K562 (cell line): Measurements from ENCODE around the gene SCN4A. TPM values are rescaled to one million over a fixed set of nuclear protein-coding genes. Genes with fewer than 3 reads are reported as not detected.

Experiments used
- BCOR ChIP-seq: fragments of 450-650 bp; IDR thresholded peaks from 2 replicates; pipeline ENCODE4 v1.6.1; 2016
- C11orf30 ChIP-seq: fragments of 450-650 bp; IDR thresholded peaks from 2 replicates; pipeline ENCODE4 v1.6.1; 2016; ENCODE audit warnings: low read depth, mild to moderate bottlenecking
- CCAR2 ChIP-seq: fragments of 200-400 bp; formaldehyde crosslinking; IDR thresholded peaks from 2 replicates; pipeline ENCODE4 v1.6.1; 2017; ENCODE audit warnings: mild to moderate bottlenecking, low read depth, low read length
- CREB5 ChIP-seq: fragments of 250-450 bp; sonication (Bioruptor Pico); IDR thresholded peaks from 2 replicates; pipeline ENCODE4 v1.5.0; 2020; ENCODE audit warnings: mild to moderate bottlenecking
- ELK1 ChIP-seq: sonication (generic); formaldehyde crosslinking; IDR thresholded peaks from 2 replicates; pipeline ENCODE4 v1.8.1; 2022; ENCODE audit warnings: missing genetic modification reagents
- HEY1 ChIP-seq: fragments of 250-450 bp; sonication (Bioruptor Pico); IDR thresholded peaks from 2 replicates; pipeline ENCODE4 v1.5.0; 2020; ENCODE audit warnings: mild to moderate bottlenecking, moderate library complexity, borderline replicate concordance
- HNRNPK ChIP-seq: fragments of 200-400 bp; formaldehyde crosslinking; IDR thresholded peaks from one replicate; pipeline ENCODE4 v1.6.1; 2018; ENCODE audit warnings: mild to moderate bottlenecking, low read depth, low read length; ENCODE audit not compliant: poor library complexity, severe bottlenecking
- ID3 ChIP-seq, 2 experiments: fragments of 250-450 bp in 1 of 2; fragments of 450-650 bp in 1 of 2; sonication (Bioruptor Pico) in 1 of 2; IDR thresholded peaks; 2 replicates each; pipeline versions ENCODE4 v1.6.1 to v1.8.0; 2016 to 2021; ENCODE audit warnings: mild to moderate bottlenecking in 2 of 2, moderate library complexity in 2 of 2, missing compliant biosample characterization in 1 of 2, missing genetic modification characterization in 1 of 2
- JUND ChIP-seq, 2 experiments: IDR thresholded peaks; 2 replicates in 1 of 2; 3 replicates in 1 of 2; pipeline ENCODE4 v1.6.1; 2011; ENCODE audit warnings: borderline replicate concordance in 2 of 2, low read depth in 2 of 2, low read length in 2 of 2, improper control_type of control experiment in 1 of 2, missing biosample characterization in 1 of 2, missing genetic modification characterization in 1 of 2, missing genetic modification reagents in 1 of 2
- KDM1A ChIP-seq, 2 experiments: fragments of 450-650 bp; IDR thresholded peaks; 2 replicates each; pipeline ENCODE4 v1.6.1; 2016; ENCODE audit warnings: mild to moderate bottlenecking in 2 of 2
- NCOA1 ChIP-seq: fragments of 450-650 bp; IDR thresholded peaks from 2 replicates; pipeline ENCODE4 v1.6.1; 2016; ENCODE audit warnings: low read depth
- PPARD ChIP-seq: fragments of 250-450 bp; sonication (Bioruptor Pico); IDR thresholded peaks from 2 replicates; pipeline ENCODE4 v1.8.0; 2022; ENCODE audit warnings: inconsistent platforms, mild to moderate bottlenecking, moderate library complexity
- PREB ChIP-seq: sonication (generic); formaldehyde crosslinking; IDR thresholded peaks from 2 replicates; pipeline ENCODE4 v1.8.1; 2023; ENCODE audit warnings: mild to moderate bottlenecking, missing genetic modification reagents
- SMARCA5 ChIP-seq: fragments of 450-650 bp; IDR thresholded peaks from 2 replicates; pipeline ENCODE4 v1.6.1; 2016
- SMARCE1 ChIP-seq: fragments of 450-650 bp; IDR thresholded peaks from 2 replicates; pipeline ENCODE4 v1.7.1; 2016; ENCODE audit warnings: mild to moderate bottlenecking
- STAT5A ChIP-seq: IDR thresholded peaks from 2 replicates; pipeline ENCODE4 v1.6.1; 2012; ENCODE audit warnings: low read length, inconsistent platforms, borderline replicate concordance
- USF1 ChIP-seq: sonication (generic); formaldehyde crosslinking; IDR thresholded peaks from 2 replicates; pipeline ENCODE4 v1.9.0; 2022; ENCODE audit warnings: mild to moderate bottlenecking, missing genetic modification reagents
- ZBTB43 ChIP-seq: sonication (generic); formaldehyde crosslinking; IDR thresholded peaks from 2 replicates; pipeline ENCODE4 v1.8.0; 2023; ENCODE audit warnings: mild to moderate bottlenecking, missing genetic modification reagents
- ZFP1 ChIP-seq: fragments of 450-650 bp; formaldehyde crosslinking; IDR thresholded peaks from 2 replicates; pipeline ENCODE4 v1.4.0; 2020; ENCODE audit warnings: mild to moderate bottlenecking, mixed read lengths
- ZNF639 ChIP-seq, 2 experiments: fragments of 200-800 bp in 1 of 2; sonication (Bioruptor generic) in 1 of 2; sonication (generic) in 1 of 2; formaldehyde crosslinking in 1 of 2; IDR thresholded peaks in 1 of 2; conservative IDR thresholded peaks in 1 of 2; 2 replicates each; pipeline versions ENCODE4 v1.5.0 to v1.6.1; 2016 to 2020; ENCODE audit warnings: missing compliant biosample characterization in 1 of 2, missing genetic modification characterization in 1 of 2, missing genetic modification reagents in 1 of 2
- polyA plus RNA-seq, 8 experiments: library from polyadenylated mRNA; depleted of rRNA in 4 of 8; stranded (reverse) in 5 of 8; unstranded in 3 of 8; fragments of >200 nt; fragmentation: Nextera tagmentation in 2 of 8; fragmentation: Illumina TruSeq in 1 of 8; extraction: Ambion mirVana in 2 of 8; extraction: Trizol in 1 of 8; gene quantifications; 2 replicates each; pipeline versions ENCODE4 v1.2.1 to v1.2.3, GENCODE V29; 2011 to 2014; ENCODE audit warnings: inconsistent platforms in 1 of 8, missing spikeins in 1 of 8
- total RNA-seq, 7 experiments: library from RNA; depleted of rRNA in 6 of 7; stranded (reverse); fragments of >200 nt in 6 of 7; fragmentation: Illumina TruSeq in 2 of 7; extraction: Trizol in 2 of 7; gene quantifications; 2 replicates each; pipeline versions ENCODE4 v1.2.1 to v1.2.3, GENCODE V29; 2011 to 2021; ENCODE audit warnings: low replicate concordance in 1 of 7

SCN4A gene
- total and polyA plus RNA-seq, 9 of the 15 experiments (the other 6 are each of a cell fraction or from before 2014, with no cell fraction given), result 0.29 to 2.6 (median 1.4) TPM

GRCh38 chr17:63955232-63955631 is 17.5 kb downstream of the SCN4A start (continued):
- TF ChIP-seq BCOR (peak; percentile 70; the same call in 1 of the 2 replicates), C11orf30 (no peak), ELK1 (CRISPR knock-in tag) (no peak), STAT5A (no peak), PPARD (CRISPR knock-in tag) (no peak), ZFP1 (CRISPR knock-in tag) (no peak), SMARCE1 (no peak), PREB (no peak), CREB5 (CRISPR knock-in tag) (no peak), ZNF639 (CRISPR knock-in tag; conservative IDR thresholded peaks at IDR 0.05 in 1 of 2, IDR thresholded peaks at IDR 0.05 in 1 of 2) (no peak), JUND (IDR thresholded peaks at IDR 0.05; ENCODE audit: borderline replicate concordance, low read depth, low read length) (no peak), JUND (tag; IDR thresholded peaks at IDR 0.05; ENCODE audit: borderline replicate concordance, low read depth, low read length) (no peak), CCAR2 (no peak), KDM1A (IDR thresholded peaks at IDR 0.05) (peak; percentile 26 to 50; a peak in 1 of 4 replicates), HNRNPK (no peak), NCOA1 (no peak), USF1 (0 out of 2 replicates have a peak, but pooled peaks have one; percentile 28), HEY1 (CRISPR knock-in tag) (no peak), SMARCA5 (no peak), ZBTB43 (CRISPR knock-in tag) (no peak), ID3 (CRISPR knock-in tag; IDR thresholded peaks at IDR 0.05) (no peak), ID3 (tag; IDR thresholded peaks at IDR 0.05) (no peak)
